CD4-positive, CD25-positive, alpha-beta regulatory T cell (primary cell): ENCODE results near the gene FXYD6. TPM values are rescaled to one million over a fixed set of nuclear protein-coding genes. Genes with fewer than 3 reads are reported as not detected.
A peak's percentile ranks its signal among the peaks of the same experiment; 100 is the strongest.

ENCODE experiments used
- ATAC-seq, 2 donors: fragments of 150-1000 bp; cut with Tn5 transposase; one replicate each; pipeline ENCODE4 v1.10.0; 2021; ENCODE audit warnings: low read depth in 2 of 2, moderate number of reproducible peaks in 2 of 2, moderate library complexity in 1 of 2
- DNase-seq, 3 donors: peaks; one replicate each; pipeline versions ENCODE4 v3.0.0 to v3.0.0-alpha.2; 2012 to 2022; ENCODE audit warnings: mixed read lengths in 1 of 3
- H3K27ac ChIP-seq: one replicate; pipeline ENCODE4 v1.7.0; 2013; ENCODE audit warnings: mild to moderate bottlenecking, low read length; ENCODE audit not compliant: insufficient read depth, poor library complexity, severe bottlenecking
- H3K27me3 ChIP-seq: one replicate; pipeline ENCODE4 v1.7.0; 2013; ENCODE audit warnings: low read length; ENCODE audit not compliant: control insufficient read depth, insufficient read depth
- H3K36me3 ChIP-seq: one replicate; pipeline ENCODE4 v1.7.0; 2013; ENCODE audit warnings: mild to moderate bottlenecking, low read length, moderate library complexity; ENCODE audit not compliant: control insufficient read depth, insufficient read depth
- H3K4me1 ChIP-seq: 2 replicates; pipeline ENCODE4 v1.7.0; 2013; ENCODE audit warnings: mild to moderate bottlenecking, low read length; ENCODE audit not compliant: insufficient read depth, control insufficient read depth, poor library complexity, severe bottlenecking
- H3K4me3 ChIP-seq: one replicate; pipeline ENCODE4 v1.7.0; 2013; ENCODE audit warnings: low read depth, mild to moderate bottlenecking, low read length, moderate library complexity
- H3K9me3 ChIP-seq, 2 experiments: 1 replicate in 1 of 2; 2 replicates in 1 of 2; pipeline ENCODE4 v1.7.0; 2013; ENCODE audit warnings: low read length in 2 of 2, mild to moderate bottlenecking in 1 of 2, moderate library complexity in 1 of 2; ENCODE audit not compliant: control insufficient read depth in 2 of 2
- H3K27ac Mint-ChIP-seq, 3 donors: one replicate each; pipeline ENCODE4 v1.8.0; 2020 to 2022; ENCODE audit warnings: mild to moderate bottlenecking in 3 of 3, mixed read lengths in 3 of 3, moderate library complexity in 2 of 3
- H3K27me3 Mint-ChIP-seq: one replicate; pipeline ENCODE4 v1.8.0; 2022; ENCODE audit warnings: mild to moderate bottlenecking, mixed read lengths
- H3K36me3 Mint-ChIP-seq: one replicate; pipeline ENCODE4 v1.8.0; 2020; ENCODE audit warnings: mixed read lengths
- H3K4me1 Mint-ChIP-seq, 4 donors: one replicate each; pipeline ENCODE4 v1.8.0; 2020 to 2022; ENCODE audit warnings: mixed read lengths in 4 of 4, mild to moderate bottlenecking in 1 of 4
- H3K4me3 Mint-ChIP-seq, 4 donors: one replicate each; pipeline ENCODE4 v1.8.0; 2020 to 2022; ENCODE audit warnings: mild to moderate bottlenecking in 4 of 4, mixed read lengths in 4 of 4, moderate library complexity in 3 of 4
- H3K9me3 Mint-ChIP-seq, 7 donors: one replicate each; pipeline ENCODE4 v1.8.0; 2020 to 2022; ENCODE audit warnings: mixed read lengths in 7 of 7, mild to moderate bottlenecking in 3 of 7, moderate library complexity in 2 of 7
- polyA plus RNA-seq, 4 donors: library from polyadenylated mRNA; unstranded; fragments of 300-500 nt; fragmentation: Illumina TruSeq; gene quantifications; one replicate each; pipeline ENCODE4 v1.2.3, GENCODE V29; 2021
- total RNA-seq: library from RNA; stranded (reverse); gene quantifications from one replicate; pipeline ENCODE4 v1.2.3, GENCODE V29; 2022

FXYD6 gene
- total and polyA plus RNA-seq, 5 donors from 2014 or later, result not detected

- no peaks in the 10 kb centered on the region for H3K27me3 Mint-ChIP-seq
- H3K27ac Mint-ChIP-seq, result no peak overlapping the region
- no peak for DNase-seq
These were observed 33.3 kb upstream of the FXYD6 start for GRCh38 chr11:117909611-117910382.

GRCh38 chr11:117908959-117909610, 32.6 kb upstream of the FXYD6 start:
- Histone ChIP-seq H3K4me3 (no peak overlapping the region), H3K4me1 (peaks cover 4% of the 10 kb centered on the region), H3K36me3 (no peaks in the 10 kb centered on the region), H3K9me3 (no peaks in the 10 kb centered on the region), H3K27ac (no peak overlapping the region), H3K27me3 (no peaks in the 10 kb centered on the region)
- Mint-ChIP-seq H3K9me3 (no peaks in the 10 kb centered on the region), H3K27me3 (no peaks in the 10 kb centered on the region), H3K4me3 (no peak overlapping the region), H3K27ac (peak overlapping the region in 1 of 3 donors; percentile 12), H3K36me3 (peaks cover 20% of the 10 kb centered on the region), H3K4me1 (peaks cover 0 to 8% (median 4%) of the 10 kb centered on the region in 4 donors)
- no peak for DNase-seq
- no peak for ATAC-seq

More at GRCh38 chr11:117909611-117910382, 33.3 kb upstream of the FXYD6 start:
- no peaks in the 10 kb centered on the region for H3K9me3 Mint-ChIP-seq
- Histone ChIP-seq H3K27me3 (no peaks in the 10 kb centered on the region), H3K27ac (no peak overlapping the region), H3K4me3 (no peak overlapping the region), H3K4me1 (peaks cover 4% of the 10 kb centered on the region), H3K9me3 (no peaks in the 10 kb centered on the region), H3K36me3 (no peaks in the 10 kb centered on the region)
- no peak overlapping the region for H3K4me3 Mint-ChIP-seq
- ATAC-seq, result no peak
- peaks cover 25% of the 10 kb centered on the region for H3K36me3 Mint-ChIP-seq
- peaks cover 0 to 8% (median 4%) of the 10 kb centered on the region in 4 donors for H3K4me1 Mint-ChIP-seq

- no peak overlapping the region for H3K27ac ChIP-seq
- Mint-ChIP-seq H3K9me3 (no peaks in the 10 kb centered on the region), H3K4me1 (peaks cover 0 to 8% (median 4%) of the 10 kb centered on the region in 4 donors), H3K36me3 (peaks cover 15% of the 10 kb centered on the region), H3K4me3 (no peak overlapping the region), H3K27me3 (no peaks in the 10 kb centered on the region), H3K27ac (peak overlapping the region in 1 of 3 donors; percentile 43)
- ATAC-seq (no peak), DNase-seq (no peak)
- H3K4me3 ChIP-seq, result no peak overlapping the region
- no peaks in the 10 kb centered on the region for H3K36me3 ChIP-seq
- H3K9me3 ChIP-seq, result no peaks in the 10 kb centered on the region
- peaks cover 4% of the 10 kb centered on the region for H3K4me1 ChIP-seq
- H3K27me3 ChIP-seq, result no peaks in the 10 kb centered on the region
These were observed 31.8 kb upstream of the FXYD6 start for GRCh38 chr11:117908109-117908895.

GRCh38 chr11:117907276-117908108, 31.0 kb upstream of the FXYD6 start:
- peaks cover 4% of the 10 kb centered on the region for H3K4me1 ChIP-seq
- H3K27ac ChIP-seq, result no peak overlapping the region
- Mint-ChIP-seq H3K9me3 (no peaks in the 10 kb centered on the region), H3K4me1 (peaks cover 0 to 8% (median 4%) of the 10 kb centered on the region in 4 donors), H3K27me3 (no peaks in the 10 kb centered on the region), H3K36me3 (peaks cover 6% of the 10 kb centered on the region), H3K4me3 (no peak overlapping the region), H3K27ac (peak overlapping the region in 2 of 3 donors; percentile 48 to 85)
- DNase-seq (peak; percentile 17 to 83 (median 42)), ATAC-seq (peak; percentile 82 to 83)
- H3K9me3 ChIP-seq, result no peaks in the 10 kb centered on the region
- no peaks in the 10 kb centered on the region for H3K27me3 ChIP-seq
- no peaks in the 10 kb centered on the region for H3K36me3 ChIP-seq
- H3K4me3 ChIP-seq, result no peak overlapping the region

GRCh38 chr11:117906710-117907109, 30.3 kb upstream of the FXYD6 start:
- no peak overlapping the region for H3K4me3 ChIP-seq
- H3K27ac ChIP-seq, result no peak overlapping the region
- H3K36me3 ChIP-seq, result no peaks in the 10 kb centered on the region
- H3K36me3 Mint-ChIP-seq, result peaks cover 5% of the 10 kb centered on the region
- no peak for ATAC-seq
- H3K9me3 ChIP-seq, result no peaks in the 10 kb centered on the region
- DNase-seq, result no peak
- no peaks in the 10 kb centered on the region for H3K27me3 ChIP-seq
- no peaks in the 10 kb centered on the region for H3K9me3 Mint-ChIP-seq
- H3K4me1 Mint-ChIP-seq, result peaks cover 0 to 8% (median 4%) of the 10 kb centered on the region in 4 donors
- no peak overlapping the region for H3K4me3 Mint-ChIP-seq
- H3K27me3 Mint-ChIP-seq, result no peaks in the 10 kb centered on the region
- peak overlapping the region in 1 of 3 donors; percentile 26 for H3K27ac Mint-ChIP-seq
- H3K4me1 ChIP-seq, result peaks cover 4% of the 10 kb centered on the region

- no peak for DNase-seq
- Histone ChIP-seq H3K9me3 (no peaks in the 10 kb centered on the region), H3K27ac (no peak overlapping the region), H3K4me3 (no peak overlapping the region), H3K27me3 (no peaks in the 10 kb centered on the region), H3K36me3 (no peaks in the 10 kb centered on the region), H3K4me1 (peaks cover 4% of the 10 kb centered on the region)
- H3K4me1 Mint-ChIP-seq, result peaks cover 0 to 8% (median 4%) of the 10 kb centered on the region in 4 donors
- H3K4me3 Mint-ChIP-seq, result no peak overlapping the region
- H3K27me3 Mint-ChIP-seq, result no peaks in the 10 kb centered on the region
- no peaks in the 10 kb centered on the region for H3K9me3 Mint-ChIP-seq
- H3K27ac Mint-ChIP-seq, result peak overlapping the region in 1 of 3 donors; percentile 26
- H3K36me3 Mint-ChIP-seq, result peaks cover 5% of the 10 kb centered on the region
- ATAC-seq, result no peak
These were observed 29.7 kb upstream of the FXYD6 start for GRCh38 chr11:117906126-117906525.

GRCh38 chr11:117905524-117905923, 29.1 kb upstream of the FXYD6 start:
- peak overlapping the region in 1 of 3 donors; percentile 3 for H3K27ac Mint-ChIP-seq
- H3K36me3 Mint-ChIP-seq, result no peaks in the 10 kb centered on the region
- Histone ChIP-seq H3K27ac (no peak overlapping the region), H3K4me3 (no peak overlapping the region), H3K9me3 (no peaks in the 10 kb centered on the region), H3K4me1 (peaks cover 4% of the 10 kb centered on the region), H3K36me3 (no peaks in the 10 kb centered on the region), H3K27me3 (no peaks in the 10 kb centered on the region)
- peaks cover 0 to 8% (median 4%) of the 10 kb centered on the region in 4 donors for H3K4me1 Mint-ChIP-seq
- ATAC-seq (no peak), DNase-seq (no peak)
- H3K9me3 Mint-ChIP-seq, result no peaks in the 10 kb centered on the region
- H3K27me3 Mint-ChIP-seq, result no peaks in the 10 kb centered on the region
- H3K4me3 Mint-ChIP-seq, result no peak overlapping the region
